ENCODE measurements around the gene TPPP.

Gene TPPP

DNA sequence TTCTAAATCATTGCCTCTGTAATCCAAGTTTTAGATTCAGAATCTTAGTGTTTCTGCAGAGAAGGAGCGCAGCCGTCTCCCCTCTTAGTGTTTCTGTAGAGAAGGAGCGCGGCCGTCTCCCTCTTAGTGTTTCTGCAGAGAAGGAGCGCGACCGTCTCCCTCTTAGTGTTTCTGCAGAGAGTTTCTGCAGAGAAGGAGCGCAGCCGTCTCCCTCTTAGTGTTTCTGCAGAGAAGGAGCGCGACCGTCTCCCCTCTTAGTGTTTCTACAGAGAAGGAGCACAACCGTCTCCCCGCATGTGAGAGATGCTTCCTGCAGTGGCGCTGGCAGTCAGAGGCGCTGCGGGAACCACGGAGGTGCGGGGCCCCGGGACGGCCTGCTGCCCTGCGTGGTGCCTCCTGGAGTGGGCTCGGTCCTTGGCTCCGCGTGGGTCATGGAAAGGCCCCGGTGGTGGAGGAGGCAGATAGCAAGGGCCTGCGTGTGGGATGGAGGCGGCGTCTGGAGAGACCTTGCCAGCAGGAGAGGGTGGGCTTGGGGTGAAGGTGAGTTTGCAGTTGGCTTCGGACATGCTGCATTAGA lies 70.1 kb downstream of the TPPP start:
- no peak for DNase-seq

GRCh38 chr5:622359-622758 lies 70.8 kb downstream of the TPPP start:
- DNase-seq, result no peak

GRCh38 chr5:621341-621761 lies 71.8 kb downstream of the TPPP start:
- DNase-seq, result no peak

DNA sequence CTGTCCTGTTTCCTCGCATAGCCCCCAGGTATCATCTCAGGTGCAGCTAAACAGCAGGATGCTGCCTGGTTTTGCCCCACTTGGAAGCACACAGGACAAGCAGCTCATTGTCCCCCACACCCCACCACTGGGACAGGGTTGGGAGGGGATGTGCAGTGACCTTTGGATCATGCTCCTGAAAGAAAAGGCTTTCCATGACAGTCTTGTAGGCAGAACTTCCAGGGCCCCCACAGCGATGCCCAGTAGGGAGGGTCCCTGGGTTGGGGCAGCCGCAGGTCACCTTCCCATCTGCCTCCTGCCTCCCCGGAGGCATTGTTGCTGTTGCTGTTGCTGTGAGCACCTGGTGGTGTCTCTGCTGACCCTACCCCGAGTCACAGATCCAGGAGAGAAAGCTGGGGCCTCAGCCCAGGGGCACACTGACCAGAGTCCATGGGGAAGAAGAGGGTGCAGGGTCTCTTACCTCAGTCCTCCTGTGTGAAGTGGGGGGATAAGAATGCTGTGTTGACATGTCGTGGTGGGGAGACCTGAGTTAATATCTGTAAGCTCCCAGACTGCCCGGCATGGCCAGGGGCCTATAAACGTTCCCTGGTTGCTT lies 72.5 kb downstream of the TPPP start:
- no peak for DNase-seq

DNA sequence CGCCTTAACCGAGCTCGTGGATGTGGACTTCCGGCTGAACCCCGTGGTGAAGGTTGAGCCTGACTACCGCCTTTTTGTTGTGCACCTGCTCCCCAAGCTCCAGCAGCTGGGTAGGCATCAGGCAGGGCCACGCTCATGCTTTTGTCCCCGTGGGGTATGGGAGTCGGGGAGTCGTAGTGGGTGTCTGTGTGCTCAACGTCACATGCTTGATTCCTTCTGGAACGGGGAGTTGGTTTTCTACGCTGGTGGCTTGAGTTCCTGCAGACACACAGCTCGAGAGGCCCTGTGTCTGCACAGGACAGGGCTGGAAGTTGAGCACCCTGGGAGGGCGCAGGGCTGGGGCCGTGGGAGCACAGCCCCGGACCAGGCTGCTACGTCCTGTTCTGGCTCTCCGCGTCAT lies 73.0 kb downstream of the TPPP start:
- DNase-seq, result no peak

- no peak for DNase-seq
These were observed 73.7 kb downstream of the TPPP start for GRCh38 chr5:619444-619843.

DNA sequence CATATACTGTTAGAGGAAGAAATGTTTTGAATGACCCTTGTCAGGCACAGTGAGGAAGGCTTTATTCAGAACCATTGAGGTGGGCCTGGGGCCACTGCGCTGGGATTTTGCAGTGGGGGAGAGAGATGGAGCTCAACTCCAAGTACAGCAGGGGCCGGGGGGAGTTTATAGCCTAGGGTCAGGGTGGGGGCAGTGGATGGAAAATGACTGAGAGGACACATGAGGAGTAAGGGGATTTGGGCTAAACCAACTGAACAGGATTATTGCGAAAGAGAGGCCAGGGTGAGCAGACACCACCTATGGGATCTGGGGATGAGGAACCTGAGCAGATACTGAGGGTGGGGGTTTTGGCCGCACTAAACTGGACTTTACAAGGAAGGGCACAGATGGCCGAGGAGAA lies 74.7 kb downstream of the TPPP start:
- no peak for DNase-seq

- no peak for DNase-seq
These were observed 75.3 kb downstream of the TPPP start for GRCh38 chr5:617896-618295.

DNA sequence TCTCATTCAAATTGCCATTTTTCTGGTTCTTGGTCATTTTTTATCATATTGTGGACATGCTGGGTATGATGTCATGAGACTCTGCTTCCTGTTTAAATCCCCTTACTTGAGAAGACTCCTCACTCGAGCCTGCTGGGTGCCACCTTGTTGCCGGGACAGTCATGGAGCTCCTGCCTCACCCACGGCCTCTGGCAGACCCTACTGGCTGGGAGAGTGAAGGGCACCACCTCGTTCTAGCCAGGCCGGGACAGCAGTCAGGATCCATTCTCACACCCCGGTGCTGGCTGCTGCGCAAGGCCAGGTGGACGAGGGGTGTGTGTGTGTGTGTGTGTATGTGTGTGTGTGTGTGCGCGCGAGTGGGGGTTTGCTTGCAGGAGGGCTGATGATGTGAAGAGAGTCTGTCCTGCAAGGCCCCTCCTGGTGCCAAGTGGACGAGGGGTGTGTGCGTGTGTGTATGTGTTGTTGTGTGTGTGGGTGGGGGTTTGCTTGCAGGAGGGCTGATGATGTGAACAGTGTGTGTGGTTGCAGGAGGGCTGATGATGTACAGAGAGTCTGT lies 76.6 kb downstream of the TPPP start:
- DNase-seq, result no peak

- DNase-seq, result peak in 1 of 2 experiments; percentile 6
These were observed 80.4 kb downstream of the TPPP start for GRCh38 chr5:612498-613424.

DNA sequence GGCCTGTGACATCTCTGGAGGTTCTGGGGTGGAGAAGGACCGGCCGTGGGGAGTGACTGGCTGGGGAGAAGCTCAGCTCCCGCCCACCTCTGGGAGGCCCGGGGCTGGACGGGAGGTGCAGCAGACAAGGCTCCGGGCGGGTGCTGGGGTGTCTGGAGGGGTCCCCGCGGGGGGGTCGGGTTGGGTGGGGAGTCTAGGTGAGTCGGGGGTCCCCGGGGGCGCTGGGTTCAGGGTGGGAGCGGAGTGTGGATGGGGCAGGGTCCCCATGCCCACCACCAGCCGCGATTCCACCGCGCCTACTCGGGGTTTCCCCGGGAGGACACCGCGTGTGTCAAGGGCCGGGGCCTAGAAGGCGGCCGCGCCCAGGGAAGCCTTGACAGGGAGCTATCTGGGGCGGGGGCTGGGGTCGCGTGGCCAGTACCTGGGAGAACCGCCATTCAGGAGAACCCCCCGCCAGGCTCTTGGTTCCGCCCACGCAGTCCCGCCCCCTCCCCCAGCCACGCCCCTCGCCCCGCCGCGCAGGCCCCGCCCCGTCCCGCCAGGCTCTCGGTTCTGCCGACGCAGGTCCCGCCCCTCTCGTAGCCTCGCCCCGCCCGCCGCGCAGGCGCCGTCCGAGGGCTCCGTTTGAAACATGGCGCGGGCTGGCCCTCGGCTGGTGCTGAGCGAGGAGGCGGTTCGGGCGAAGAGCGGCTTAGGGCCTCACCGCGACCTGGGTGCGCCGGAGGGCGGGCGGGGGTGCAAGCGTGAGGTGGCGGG lies 81.2 kb downstream of the TPPP start, which contains the start of gene CEP72:
Gene CEP72, plus strand, starts transcription at position 610 of the 756 bp plus-strand sequence. Its CDS starts 22 bp downstream, at position 632.
- peak; percentile 64 for DNase-seq

GRCh38 chr5:610744-611730 lies 82.1 kb downstream of the TPPP start:
- DNase-seq, result no peak

GRCh38 chr5:610011-610743 lies 83.0 kb downstream of the TPPP start:
- DNase-seq, result no peak
